ENCODE data around the gene HBS1L. TPM values are rescaled to one million over a fixed set of nuclear protein-coding genes. Genes with fewer than 3 reads are reported as not detected.

Gene HBS1L
- total RNA-seq, 1 experiment from 2014 or later = 89.4 TPM

DNA sequence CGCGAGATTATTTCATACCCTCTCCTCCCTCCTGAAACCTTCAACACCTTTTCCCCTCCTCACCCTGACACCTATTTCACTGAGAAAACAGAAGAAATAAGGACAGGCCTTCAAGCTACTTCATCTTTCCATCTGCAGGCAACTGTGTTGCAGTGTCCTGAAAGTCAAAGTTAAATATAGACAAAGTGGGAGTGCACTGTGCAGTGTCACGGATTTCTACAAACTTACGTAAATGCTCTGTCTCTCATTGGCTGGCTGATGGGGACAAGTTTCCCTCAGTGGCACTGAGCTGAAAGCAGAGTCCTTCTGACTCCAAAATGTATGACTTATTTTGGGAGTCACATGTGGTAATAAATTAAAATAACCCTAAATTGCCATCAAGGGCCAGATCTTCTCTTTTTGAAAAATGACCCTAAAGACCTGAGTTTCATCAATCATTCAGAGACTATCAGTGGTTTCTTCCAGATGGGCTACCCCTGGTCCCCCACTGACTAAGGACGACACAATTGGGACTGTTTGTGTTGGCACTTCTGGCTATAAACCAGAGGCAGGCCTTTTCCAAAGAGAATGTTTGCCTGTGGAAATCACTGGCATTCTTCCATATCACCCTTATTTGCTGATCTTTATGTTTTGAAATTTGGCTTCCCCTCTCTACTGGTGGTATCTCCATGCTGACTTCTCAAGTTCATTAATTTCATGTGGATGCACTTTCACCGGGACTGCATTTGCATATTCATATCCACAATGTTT, 126.3 kb downstream of the HBS1L start:
- Histone ChIP-seq H4K20me1 (ENCODE audit: insufficient read depth) (no peaks in the 10 kb centered on the region), H3K4me1 (ENCODE audit: control insufficient read depth in 1 of 2, insufficient read depth in 2 of 2, low read length in 2 of 2) (no peaks in the 10 kb centered on the region), H3K9ac (ENCODE audit: low read length) (no peak overlapping the region), H3K27me3 (ENCODE audit: insufficient read depth, low read length) (no peaks in the 10 kb centered on the region), H3K4me2 (ENCODE audit: low read length) (no peak overlapping the region), H3K36me3 (ENCODE audit: control insufficient read depth in 1 of 2, insufficient read depth in 2 of 2, low read length in 2 of 2) (no peaks in the 10 kb centered on the region), H3K9me3 (ENCODE audit: control insufficient read depth in 1 of 2, insufficient read depth in 1 of 2, low read depth in 1 of 2, low read length in 2 of 2) (no peaks in the 10 kb centered on the region), H3K9me2 (ENCODE audit: insufficient read depth) (no peaks in the 10 kb centered on the region), H2AFZ (ENCODE audit: low read depth, low read length, poor library complexity, severe bottlenecking) (no peak overlapping the region), H3K79me2 (ENCODE audit: insufficient read depth, low read length) (no peaks in the 10 kb centered on the region), H3K27ac (ENCODE audit: low read depth, low read length) (no peak overlapping the region), H3K4me3 (replicated peaks in 1 of 2; ENCODE audit: low read depth in 1 of 2, low read length in 2 of 2) (no peak overlapping the region)
- POLR2A ChIA-PET = no interaction called here
- RAD21 ChIA-PET (ENCODE audit: low non-redundant PET in 1 of 2, low total read pairs in 2 of 2, uncharacterized antibody in 2 of 2, unreplicated experiment in 2 of 2) = no interaction called here
- BruUV-seq (replicated peaks) = no TSS peak
- TF ChIP-seq JUND (IDR thresholded peaks at IDR 0.05) (no peak), MAX (IDR thresholded peaks at IDR 0.05) (no peak), TCF7L2 (IDR thresholded peaks at IDR 0.05; ENCODE audit: borderline replicate concordance, extremely low read depth, insufficient read depth, insufficient read length) (no peak), CEBPB (IDR thresholded peaks at IDR 0.05; ENCODE audit: low read depth) (no peak), ZNF274 (IDR thresholded peaks at IDR 0.05; ENCODE audit: low read depth, low read length) (no peak), EGR1 (IDR thresholded peaks at IDR 0.05; ENCODE audit: low read depth) (no peak), EZH2phosphoT487 (IDR thresholded peaks at IDR 0.05; ENCODE audit: borderline replicate concordance) (no peak), RAD21 (IDR thresholded peaks at IDR 0.05; ENCODE audit: low read depth) (no peak)
- DNase-seq (ENCODE audit: low read depth, low spot score) (no peak), ATAC-seq (no peak)
- CTCF ChIA-PET = interaction anchor here (1.7 kb wide), 1 partner anchor 12 kb away, joined by 5 read pairs; no protein-coding TSS in a partner anchor
- intact Hi-C loops (cut with micrococcal nuclease) = no loop called here

DNA sequence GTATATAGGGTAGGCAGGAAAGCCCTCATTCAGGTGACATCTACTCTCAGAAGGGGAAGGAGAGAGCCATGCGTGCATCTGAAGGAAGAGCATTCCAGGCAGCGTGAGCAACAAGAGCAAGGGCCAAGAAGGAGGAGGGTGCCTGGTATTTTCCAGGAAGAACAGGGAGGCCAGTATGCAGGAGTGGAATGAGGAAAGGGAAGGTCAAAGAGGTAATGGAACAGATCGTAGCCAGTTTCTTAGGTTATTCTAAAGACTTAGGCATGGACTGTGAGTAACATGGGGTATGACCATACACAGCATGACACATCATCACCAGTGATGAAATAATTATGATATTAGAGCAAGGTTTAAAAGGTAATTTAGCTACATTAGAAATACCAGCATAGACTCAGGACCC, 128.8 kb downstream of the HBS1L start:
- POLR2A ChIA-PET = no interaction called here
- H3K79me2 ChIP-seq (ENCODE audit: insufficient read depth, low read length) = no peaks in the 10 kb centered on the region
- TF ChIP-seq ELF1 (IDR thresholded peaks at IDR 0.05; ENCODE audit: borderline replicate concordance, low read depth) = no peak
- no peak for TF ChIP-seq YY1 (IDR thresholded peaks at IDR 0.05; ENCODE audit: extremely low read depth, insufficient replicate concordance, low read depth, low read length)
- no peak for TF ChIP-seq REST (IDR thresholded peaks at IDR 0.05; ENCODE audit: low read depth)
- no peak for TF ChIP-seq SP1 (IDR thresholded peaks at IDR 0.05; ENCODE audit: low read depth)
- TF ChIP-seq FOSL1 (IDR thresholded peaks at IDR 0.05; ENCODE audit: low read depth) = no peak
- no peak for TF ChIP-seq RAD21 (IDR thresholded peaks at IDR 0.05; ENCODE audit: low read depth)
- TF ChIP-seq SIN3A (IDR thresholded peaks at IDR 0.05; ENCODE audit: low read depth) = no peak
- TF ChIP-seq, protein P1, sequence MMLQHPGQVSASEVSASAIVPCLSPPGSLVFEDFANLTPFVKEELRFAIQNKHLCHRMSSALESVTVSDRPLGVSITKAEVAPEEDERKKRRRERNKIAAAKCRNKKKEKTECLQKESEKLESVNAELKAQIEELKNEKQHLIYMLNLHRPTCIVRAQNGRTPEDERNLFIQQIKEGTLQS (IDR thresholded peaks at IDR 0.05) = no peak
- no peak for TF ChIP-seq ZNF274 (IDR thresholded peaks at IDR 0.05; ENCODE audit: low read depth, low read length)
- no peak for TF ChIP-seq POLR2AphosphoS5 (IDR thresholded peaks at IDR 0.05; ENCODE audit: low read depth, low read length)
- TF ChIP-seq MAX (IDR thresholded peaks at IDR 0.05) = no peak
- TF ChIP-seq TCF7L2 (IDR thresholded peaks at IDR 0.05; ENCODE audit: borderline replicate concordance, extremely low read depth, insufficient read depth, insufficient read length) = no peak
- no peak for TF ChIP-seq POLR2A (IDR thresholded peaks at IDR 0.05; ENCODE audit: borderline replicate concordance, extremely low read depth, insufficient read depth, insufficient read length)

More for the DNA sequence above, 128.8 kb downstream of the HBS1L start:
- no peak overlapping the region for H3K27ac ChIP-seq (ENCODE audit: low read depth, low read length)
- BruUV-seq (replicated peaks) = no TSS peak
- intact Hi-C loops (cut with micrococcal nuclease) = no loop called here
- no peak overlapping the region for H2AFZ ChIP-seq (ENCODE audit: low read depth, low read length, poor library complexity, severe bottlenecking)
- H3K36me3 ChIP-seq (ENCODE audit: control insufficient read depth in 1 of 2, insufficient read depth in 2 of 2, low read length in 2 of 2) = no peaks in the 10 kb centered on the region
- H3K27me3 ChIP-seq (ENCODE audit: insufficient read depth, low read length) = no peaks in the 10 kb centered on the region
- no peak overlapping the region for H3K9ac ChIP-seq (ENCODE audit: low read length)
- peaks cover 0 to 2% of the 10 kb centered on the region in 2 experiments; a peak in 2 of 4 replicates for H3K4me1 ChIP-seq (ENCODE audit: control insufficient read depth in 1 of 2, insufficient read depth in 2 of 2, low read length in 2 of 2)
- no peak for ATAC-seq
- H3K9me2 ChIP-seq (ENCODE audit: insufficient read depth) = no peaks in the 10 kb centered on the region
- CTCF ChIA-PET = interaction anchor here (1.1 kb wide), 1 partner anchor 15 kb away, joined by 4 read pairs; no protein-coding TSS in a partner anchor
- no peaks in the 10 kb centered on the region for H3K9me3 ChIP-seq (ENCODE audit: control insufficient read depth in 1 of 2, insufficient read depth in 1 of 2, low read depth in 1 of 2, low read length in 2 of 2)
- H3K4me3 ChIP-seq (replicated peaks in 1 of 2; ENCODE audit: low read depth in 1 of 2, low read length in 2 of 2) = no peak overlapping the region
- no peak overlapping the region for H3K4me2 ChIP-seq (ENCODE audit: low read length)
- RAD21 ChIA-PET (ENCODE audit: low non-redundant PET in 1 of 2, low total read pairs in 2 of 2, uncharacterized antibody in 2 of 2, unreplicated experiment in 2 of 2) = no interaction called here
- H4K20me1 ChIP-seq (ENCODE audit: insufficient read depth) = no peaks in the 10 kb centered on the region
- DNase-seq (ENCODE audit: low read depth, low spot score) = no peak
